ENCODE results near the gene GLI3. TPM values are rescaled to one million over a fixed set of nuclear protein-coding genes. Genes with fewer than 3 reads are reported as not detected.

GLI3 gene
- total RNA-seq, 2 experiments from 2014 or later = 0.28 to 0.36 TPM

GRCh38 chr7:42134276-42134876 lies 102.6 kb downstream of the GLI3 start:
- Histone ChIP-seq H3K9me3 (ENCODE audit: control insufficient read depth in 1 of 2, insufficient read depth in 1 of 2, low read length in 2 of 2) (peaks cover 0 to 2% of the 10 kb centered on the region in 2 experiments), H3K27ac (ENCODE audit: low read depth in 1 of 2, low read length in 2 of 2) (no peak overlapping the region), H3K36me3 (ENCODE audit: insufficient read depth, low read length) (no peaks in the 10 kb centered on the region), H3K4me1 (ENCODE audit: insufficient read depth, low read length) (no peaks in the 10 kb centered on the region), H3K4me3 (ENCODE audit: low read length) (no peak overlapping the region), H3K27me3 (ENCODE audit: control insufficient read depth in 1 of 2, insufficient read depth in 2 of 2, low read length in 2 of 2) (no peaks in the 10 kb centered on the region)
- intact Hi-C loops (cut with DNase I, micrococcal nuclease) = no loop called here
- no peaks in the 10 kb centered on the region for H3K4me1 Mint-ChIP-seq (ENCODE audit: low read depth)
- H3K4me3 Mint-ChIP-seq = no peak overlapping the region
- no peak for DNase-seq
- TF ChIP-seq CTCF (IDR thresholded peaks at IDR 0.05) = no peak
- H3K36me3 Mint-ChIP-seq (ENCODE audit: low read depth) = no peaks in the 10 kb centered on the region
- peaks cover 6% of the 10 kb centered on the region for H3K27me3 Mint-ChIP-seq
- ChIA-PET POLR2A (no interaction called here), CTCF (no interaction called here)
- ATAC-seq (ENCODE audit: poor library complexity) = no peak
- no peak overlapping the region for H3K27ac Mint-ChIP-seq
- no peaks in the 10 kb centered on the region for H3K9me3 Mint-ChIP-seq

GRCh38 chr7:42133321-42133720 lies 103.7 kb downstream of the GLI3 start:
- no peak for TF ChIP-seq CTCF (IDR thresholded peaks at IDR 0.05)
- Histone ChIP-seq H3K4me1 (ENCODE audit: insufficient read depth, low read length) (no peaks in the 10 kb centered on the region), H3K4me3 (ENCODE audit: low read length) (no peak overlapping the region), H3K27ac (ENCODE audit: low read depth in 1 of 2, low read length in 2 of 2) (no peak overlapping the region), H3K9me3 (ENCODE audit: control insufficient read depth in 1 of 2, insufficient read depth in 1 of 2, low read length in 2 of 2) (no peaks in the 10 kb centered on the region), H3K27me3 (ENCODE audit: control insufficient read depth in 1 of 2, insufficient read depth in 2 of 2, low read length in 2 of 2) (no peaks in the 10 kb centered on the region), H3K36me3 (ENCODE audit: insufficient read depth, low read length) (no peaks in the 10 kb centered on the region)
- no peak for ATAC-seq (ENCODE audit: poor library complexity)
- intact Hi-C loops (cut with DNase I, micrococcal nuclease) = no loop called here
- Mint-ChIP-seq H3K27ac (no peak overlapping the region), H3K4me1 (ENCODE audit: low read depth) (no peaks in the 10 kb centered on the region), H3K9me3 (no peaks in the 10 kb centered on the region), H3K27me3 (peaks cover 6% of the 10 kb centered on the region), H3K36me3 (ENCODE audit: low read depth) (no peaks in the 10 kb centered on the region), H3K4me3 (no peak overlapping the region)
- POLR2A ChIA-PET = no interaction called here
- DNase-seq = no peak
- CTCF ChIA-PET = no interaction called here

GRCh38 chr7:42128703-42129102 lies 108.3 kb downstream of the GLI3 start:
- DNase-seq (no peak), ATAC-seq (ENCODE audit: poor library complexity) (no peak)
- ChIA-PET CTCF (no interaction called here), POLR2A (no interaction called here)
- Mint-ChIP-seq H3K9me3 (no peaks in the 10 kb centered on the region), H3K4me3 (no peak overlapping the region), H3K36me3 (ENCODE audit: low read depth) (no peaks in the 10 kb centered on the region), H3K4me1 (ENCODE audit: low read depth) (no peaks in the 10 kb centered on the region), H3K27ac (no peak overlapping the region), H3K27me3 (peaks cover 6% of the 10 kb centered on the region)
- Histone ChIP-seq H3K4me1 (ENCODE audit: insufficient read depth, low read length) (no peaks in the 10 kb centered on the region), H3K9me3 (ENCODE audit: control insufficient read depth in 1 of 2, insufficient read depth in 1 of 2, low read length in 2 of 2) (no peaks in the 10 kb centered on the region), H3K27ac (ENCODE audit: low read depth in 1 of 2, low read length in 2 of 2) (no peak overlapping the region), H3K27me3 (ENCODE audit: control insufficient read depth in 1 of 2, insufficient read depth in 2 of 2, low read length in 2 of 2) (no peaks in the 10 kb centered on the region), H3K4me3 (ENCODE audit: low read length) (no peak overlapping the region), H3K36me3 (ENCODE audit: insufficient read depth, low read length) (no peaks in the 10 kb centered on the region)
- no peak for TF ChIP-seq CTCF (IDR thresholded peaks at IDR 0.05)
- intact Hi-C loops (cut with DNase I, micrococcal nuclease) = no loop called here
